NCI-H748 (cell line): ENCODE results near the gene PCDHGB5.
"Not testable (repeated sequence)": the region's sequence is repeated elsewhere in the genome, so short reads cannot be mapped to it uniquely, and the experiment has no call there.

Source experiments
- DNase-seq: peaks from one replicate; lab custom pipeline; 2025; ENCODE audit not compliant: unreplicated experiment; lab: John Stamatoyannopoulos, UW

The PCDHGB5 gene

GRCh38 chr5:141375444-141376155 is 22.1 kb upstream of the PCDHGB5 start:
- not testable (repeated sequence) for DNase-seq

GRCh38 chr5:141382469-141383294 is 15.1 kb upstream of the PCDHGB5 start, which contains the start of gene PCDHGA7:
TSS of gene PCDHGA7 (plus strand) at chr5:141382742. CDS start at chr5:141382900, 158 bp downstream.
- DNase-seq = no peak

DNA sequence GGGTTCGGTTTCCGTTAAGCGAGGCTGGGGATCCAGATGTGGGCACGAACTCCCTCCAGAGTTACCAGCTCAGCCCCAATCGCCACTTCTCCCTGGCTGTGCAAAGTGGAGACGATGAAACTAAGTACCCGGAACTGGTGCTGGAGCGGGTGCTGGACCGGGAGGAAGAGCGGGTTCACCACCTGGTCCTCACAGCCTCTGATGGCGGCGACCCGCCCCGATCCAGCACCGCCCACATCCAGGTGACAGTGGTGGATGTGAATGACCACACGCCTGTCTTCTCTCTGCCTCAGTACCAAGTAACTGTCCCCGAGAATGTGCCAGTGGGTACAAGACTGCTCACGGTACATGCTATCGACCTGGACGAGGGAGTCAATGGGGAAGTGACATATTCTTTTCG is 14.4 kb upstream of the PCDHGB5 start:
- DNase-seq = no peak

GRCh38 chr5:141384471-141385267 is 13.1 kb upstream of the PCDHGB5 start:
- DNase-seq = no peak

- DNase-seq = not testable (repeated sequence)
These were observed 10.0 kb upstream of the PCDHGB5 start, which contains the start of gene PCDHGB4 for GRCh38 chr5:141387557-141388311. TSS of gene PCDHGB4 (plus strand) at chr5:141387698. CDS start at chr5:141387885, 187 bp downstream.

- no peak for DNase-seq
These were observed 9.1 kb upstream of the PCDHGB5 start for GRCh38 chr5:141388661-141389060.

- no peak for DNase-seq
These were observed 8.3 kb upstream of the PCDHGB5 start for GRCh38 chr5:141389153-141390042.

DNA sequence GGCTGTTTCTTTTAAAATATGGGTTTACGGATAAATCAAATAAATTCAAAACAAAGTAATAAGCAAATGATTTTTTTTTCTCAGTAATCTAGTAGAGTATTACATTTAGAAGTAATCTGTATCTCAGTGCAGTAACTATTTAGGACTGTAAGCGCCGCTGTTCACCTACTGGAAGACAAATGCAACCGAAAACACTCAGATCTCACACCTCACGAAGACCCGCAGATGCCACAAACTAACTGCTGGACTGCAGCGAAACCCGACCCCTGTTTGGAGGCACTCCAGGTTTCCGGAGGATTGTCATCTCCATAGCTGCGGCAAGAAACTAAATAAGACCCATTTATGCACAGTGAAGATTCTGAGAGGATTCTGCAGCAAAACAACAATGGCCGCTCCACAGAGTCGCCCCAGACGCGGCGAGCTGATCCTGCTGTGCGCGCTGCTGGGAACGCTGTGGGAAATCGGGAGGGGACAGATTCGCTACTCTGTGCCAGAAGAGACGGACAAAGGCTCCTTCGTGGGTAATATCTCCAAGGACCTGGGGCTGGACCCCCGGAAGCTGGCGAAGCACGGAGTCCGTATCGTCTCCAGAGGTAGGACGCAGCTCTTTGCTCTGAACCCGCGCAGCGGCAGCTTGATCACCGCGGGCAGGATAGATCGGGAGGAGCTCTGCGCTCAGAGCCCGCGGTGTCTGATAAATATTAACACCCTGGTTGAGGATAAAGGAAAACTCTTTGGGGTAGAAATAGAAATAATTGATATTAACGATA is 5.1 kb upstream of the PCDHGB5 start, which contains the start of gene PCDHGA8:
Gene PCDHGA8, plus strand, starts transcription at position 205 of the 770 bp plus-strand sequence. Its CDS starts 181 bp downstream, at position 386.
- no peak for DNase-seq

DNA sequence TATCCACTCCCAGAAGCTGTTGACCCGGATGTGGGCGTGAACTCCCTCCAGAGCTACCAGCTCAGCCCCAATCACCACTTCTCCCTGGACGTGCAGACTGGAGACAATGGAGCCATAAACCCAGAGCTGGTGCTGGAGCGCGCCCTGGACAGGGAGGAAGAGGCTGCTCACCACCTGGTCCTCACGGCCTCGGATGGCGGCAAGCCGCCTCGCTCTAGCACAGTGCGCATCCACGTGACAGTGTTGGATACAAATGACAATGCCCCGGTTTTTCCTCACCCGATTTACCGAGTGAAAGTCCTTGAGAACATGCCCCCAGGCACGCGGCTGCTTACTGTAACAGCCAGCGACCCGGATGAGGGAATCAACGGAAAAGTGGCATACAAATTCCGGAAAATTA is 4.5 kb upstream of the PCDHGB5 start:
- DNase-seq = no peak

- not testable (repeated sequence) for DNase-seq
These were observed 3.2 kb upstream of the PCDHGB5 start for GRCh38 chr5:141394401-141395187.

- no peak for DNase-seq
These were observed 861 bp downstream of the PCDHGB5 start for GRCh38 chr5:141398608-141399007.

DNA sequence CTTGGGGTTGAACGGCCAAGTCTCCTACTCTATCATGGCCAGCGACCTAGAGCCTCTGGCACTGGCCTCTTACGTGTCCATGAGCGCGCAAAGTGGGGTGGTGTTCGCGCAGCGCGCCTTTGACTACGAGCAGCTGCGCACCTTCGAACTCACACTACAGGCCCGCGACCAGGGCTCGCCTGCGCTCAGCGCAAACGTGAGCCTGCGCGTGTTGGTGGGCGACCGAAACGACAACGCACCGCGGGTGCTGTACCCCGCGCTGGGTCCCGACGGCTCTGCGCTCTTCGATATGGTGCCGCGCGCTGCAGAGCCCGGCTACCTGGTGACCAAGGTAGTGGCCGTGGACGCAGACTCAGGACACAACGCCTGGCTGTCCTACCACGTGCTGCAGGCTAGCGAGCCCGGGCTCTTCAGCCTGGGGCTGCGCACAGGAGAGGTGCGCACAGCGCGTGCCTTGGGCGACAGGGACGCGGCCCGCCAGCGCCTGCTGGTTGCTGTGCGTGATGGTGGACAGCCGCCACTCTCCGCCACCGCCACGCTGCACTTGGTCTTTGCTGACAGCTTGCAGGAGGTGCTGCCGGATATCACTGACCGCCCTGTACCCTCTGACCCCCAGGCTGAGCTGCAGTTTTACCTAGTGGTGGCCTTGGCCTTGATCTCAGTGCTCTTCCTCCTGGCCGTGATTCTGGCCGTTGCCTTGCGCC is 2.0 kb downstream of the PCDHGB5 start:
- DNase-seq = no peak

GRCh38 chr5:141402553-141403243 is 5.0 kb downstream of the PCDHGB5 start, which contains the start of gene PCDHGA9:
TSS of gene PCDHGA9 (plus strand) at chr5:141402778. CDS start at chr5:141402953, 175 bp downstream.
- no peak for DNase-seq

GRCh38 chr5:141403387-141403786 is 5.6 kb downstream of the PCDHGB5 start:
- no peak for DNase-seq

DNA sequence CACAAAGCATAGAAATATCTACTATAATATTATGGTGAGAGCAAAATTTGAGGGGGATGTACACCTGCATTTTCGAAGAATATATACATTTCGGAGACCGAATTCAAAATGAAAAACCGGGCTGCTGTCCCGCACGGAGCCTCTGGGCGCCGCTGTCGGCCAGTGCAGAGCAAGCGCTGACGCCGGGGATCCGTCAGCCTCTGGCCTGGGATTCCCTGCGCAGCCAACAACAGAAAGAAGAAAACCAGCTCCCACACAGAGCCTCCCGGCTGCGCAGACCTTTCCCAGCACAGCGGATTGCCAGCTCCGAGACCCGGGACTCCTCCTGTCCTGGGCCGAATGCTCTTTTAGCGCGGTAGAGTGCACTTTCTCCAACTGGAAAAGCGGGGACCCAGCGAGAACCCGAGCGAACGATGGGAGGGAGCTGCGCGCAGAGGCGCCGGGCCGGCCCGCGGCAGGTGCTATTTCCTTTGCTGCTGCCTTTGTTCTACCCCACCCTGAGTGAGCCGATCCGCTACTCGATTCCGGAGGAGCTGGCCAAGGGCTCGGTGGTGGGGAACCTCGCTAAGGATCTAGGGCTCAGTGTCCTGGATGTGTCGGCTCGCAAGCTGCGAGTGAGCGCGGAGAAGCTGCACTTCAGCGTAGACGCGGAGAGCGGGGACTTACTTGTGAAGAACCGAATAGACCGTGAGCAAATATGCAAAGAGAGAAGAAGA is 10.2 kb downstream of the PCDHGB5 start, which contains the start of gene PCDHGB6:
Gene PCDHGB6, plus strand, starts transcription at position 232 of the 716 bp plus-strand sequence. Its CDS starts 182 bp downstream, at position 414.
- not testable (repeated sequence) for DNase-seq
